Stromal cell of bone marrow (primary cell): ENCODE measurements around the gene MYLK3.

Experiments used
- DNase-seq: peaks from one replicate; pipeline ENCODE4 v3.0.0-alpha.2; 2012; ENCODE audit warnings: low read depth

The MYLK3 gene

DNA sequence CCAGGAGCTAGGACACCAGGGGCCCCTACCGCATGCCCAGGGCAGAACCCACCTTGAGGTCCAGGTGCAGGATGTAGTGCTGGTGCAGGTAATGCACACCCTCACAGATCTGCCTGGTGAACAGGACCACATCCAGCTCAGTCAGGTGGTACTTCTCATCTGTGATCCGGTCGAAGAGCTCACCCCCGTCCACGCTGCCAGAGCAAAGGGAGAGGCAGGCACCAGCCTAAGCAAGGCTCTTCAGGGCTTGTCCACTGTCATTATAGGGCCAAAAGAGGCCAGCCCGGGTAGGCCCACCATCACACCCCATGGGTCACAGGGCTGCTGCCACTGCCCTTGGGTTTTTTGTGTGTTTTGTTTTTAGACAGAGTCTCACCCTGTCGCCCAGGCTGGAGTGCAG lies 21.0 kb downstream of the MYLK3 start:
- DNase-seq: no peak

DNA sequence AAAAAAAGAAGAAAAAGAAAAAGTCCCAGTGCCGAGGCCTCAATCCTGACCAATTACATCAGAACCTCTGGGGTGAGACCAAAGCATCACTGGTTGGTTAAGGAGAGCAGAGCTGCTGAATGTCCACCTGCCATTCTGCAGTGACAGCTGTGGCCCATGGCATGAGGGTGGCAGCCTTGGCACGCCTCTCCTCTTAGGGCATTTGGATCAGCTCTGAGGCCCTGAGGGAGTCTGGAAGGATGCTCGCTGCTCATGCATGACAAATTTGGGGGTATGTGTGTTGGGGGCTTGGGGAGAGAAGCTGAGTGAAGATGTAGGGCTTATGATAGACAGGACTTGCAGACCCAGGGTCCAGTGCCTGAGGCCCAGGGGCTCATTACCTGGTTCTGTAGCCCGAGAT lies 26.3 kb downstream of the MYLK3 start:
- DNase-seq: no peak

DNA sequence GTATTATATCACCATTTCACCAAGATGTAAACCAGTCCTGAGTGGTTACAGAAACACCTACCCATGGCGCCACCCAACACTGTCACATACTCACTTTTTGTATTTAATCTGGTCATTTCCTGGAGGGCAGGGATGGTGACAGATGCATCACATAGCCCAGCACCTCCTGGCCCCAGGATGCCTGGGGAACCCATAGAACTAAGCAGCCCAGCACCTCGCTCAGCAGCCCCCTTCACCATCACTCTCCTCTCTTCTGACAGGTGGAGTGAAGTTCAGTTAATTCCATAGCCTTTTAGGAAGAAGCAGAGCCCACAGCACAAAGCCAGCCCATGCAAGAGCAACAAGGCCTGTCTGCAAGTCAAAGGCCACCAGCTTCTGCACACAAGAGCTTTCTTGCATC lies 27.5 kb downstream of the MYLK3 start:
- DNase-seq: no peak

DNA sequence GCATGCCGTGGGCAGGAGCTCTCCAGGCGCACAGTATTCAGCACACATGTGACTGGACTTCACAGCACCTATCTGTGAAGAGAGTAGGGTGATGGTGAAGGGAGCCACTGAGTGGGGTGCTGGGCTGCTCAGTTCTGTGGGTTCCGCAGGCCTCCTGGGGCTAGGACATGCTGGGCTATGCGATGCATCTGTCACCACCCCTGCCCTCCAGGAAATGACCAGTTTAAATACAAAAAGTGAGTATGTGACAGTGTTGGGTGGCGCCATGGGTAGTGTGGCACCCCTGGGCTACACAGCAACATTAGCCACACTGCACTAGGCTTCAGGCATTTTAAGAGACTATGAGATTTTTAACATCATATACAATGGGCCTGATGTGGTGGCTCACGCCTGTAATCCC lies 28.6 kb downstream of the MYLK3 start:
- no peak for DNase-seq

DNA sequence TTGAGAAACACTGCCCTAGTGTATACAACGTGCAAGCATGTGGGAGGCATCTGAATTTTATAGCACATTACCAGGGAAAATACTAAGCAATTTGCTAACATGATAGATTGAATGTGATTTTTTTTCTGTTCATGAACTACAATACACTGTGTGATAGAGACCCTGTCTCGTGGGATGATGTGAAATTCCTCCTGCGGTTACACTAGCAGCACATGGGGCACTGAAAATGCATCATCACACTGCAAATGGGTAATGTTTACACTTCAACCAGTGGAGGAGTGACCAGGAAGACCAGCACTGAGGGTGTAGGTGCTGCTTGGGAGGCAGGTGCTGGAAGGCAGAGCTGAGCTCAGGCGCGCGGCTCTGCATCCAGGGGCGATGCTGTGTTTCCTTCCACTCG lies 29.9 kb downstream of the MYLK3 start:
- no peak for DNase-seq

DNA sequence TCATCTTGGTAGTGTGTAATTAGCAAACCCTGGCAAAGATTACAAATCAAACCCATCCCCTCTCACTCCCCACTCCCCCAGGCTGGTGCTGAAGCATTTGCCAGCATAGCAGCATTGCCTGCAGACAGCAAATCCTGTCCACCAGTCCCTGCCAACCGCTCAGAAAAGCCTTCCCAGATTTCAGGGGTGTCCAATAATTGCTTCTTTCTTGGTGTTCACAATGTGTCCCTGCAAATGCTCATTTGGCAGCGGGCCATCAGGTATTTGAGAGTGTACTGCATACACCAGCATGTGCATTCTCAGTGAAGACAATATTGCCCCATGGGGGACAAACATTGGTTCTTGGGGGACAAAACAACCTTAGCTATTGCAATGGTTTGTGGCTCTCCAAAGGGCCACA lies 30.5 kb downstream of the MYLK3 start:
- no peak for DNase-seq

DNA sequence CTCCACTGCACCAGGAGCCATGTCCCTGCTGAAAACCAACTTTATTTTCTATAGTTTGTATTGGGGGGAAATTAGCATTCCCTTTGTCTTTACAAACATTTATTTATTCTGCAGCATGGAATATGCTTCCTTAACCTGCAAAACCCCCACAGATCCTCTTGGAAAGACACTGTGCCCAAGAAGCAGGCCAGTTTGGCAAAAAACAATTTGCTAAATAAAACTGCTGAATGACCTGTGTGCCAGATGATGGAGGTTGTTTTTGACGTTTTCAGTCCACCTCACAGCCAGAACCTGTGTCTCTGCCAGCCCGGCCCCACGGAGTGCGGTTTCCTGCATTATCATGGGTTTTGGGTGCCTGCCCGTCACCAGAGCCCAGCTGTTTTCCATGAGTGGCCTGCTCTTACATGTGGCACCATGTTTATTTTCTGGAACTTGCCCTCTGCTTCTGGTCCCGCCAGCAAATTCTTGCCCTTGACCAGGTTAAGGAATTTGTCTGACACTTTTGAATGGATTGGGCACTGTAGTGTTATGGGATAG lies 32.3 kb downstream of the MYLK3 start:
- DNase-seq: no peak

DNA sequence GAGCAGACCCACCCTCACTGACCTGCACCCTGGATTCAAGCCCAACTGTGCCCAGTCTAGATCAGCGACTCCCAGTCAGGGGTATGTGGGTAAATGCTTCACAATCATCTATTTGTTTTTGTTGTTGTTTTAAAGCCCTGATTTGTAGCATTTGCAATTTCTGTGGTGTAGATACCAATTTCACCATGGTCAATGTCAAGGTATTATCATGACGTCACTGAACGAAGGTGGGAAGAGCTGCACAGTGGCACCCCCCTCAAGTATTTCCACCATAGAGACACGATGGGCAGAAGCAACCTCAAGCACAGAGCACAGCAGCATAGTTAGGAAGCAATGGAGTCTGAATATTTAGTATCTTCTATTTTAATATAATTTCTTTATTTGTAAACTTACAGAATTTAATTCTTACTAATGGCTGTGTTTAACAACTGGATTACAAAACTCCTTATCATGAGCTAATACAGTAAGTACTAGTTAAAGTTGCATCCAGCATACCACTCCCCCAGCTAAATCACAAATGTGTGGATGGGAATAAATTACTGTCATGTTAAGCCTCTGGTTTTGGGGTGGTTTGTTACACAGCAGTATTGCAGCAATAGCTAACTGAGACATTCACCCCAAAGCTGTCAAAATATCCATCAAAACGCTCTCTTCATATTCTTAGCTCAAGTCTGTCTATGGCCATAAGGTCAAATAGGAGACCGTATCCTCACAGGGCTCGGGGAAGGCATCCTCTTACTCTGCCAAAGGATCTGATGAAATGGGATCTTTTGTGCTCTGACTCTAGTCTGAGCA lies 33.1 kb downstream of the MYLK3 start:
- no peak for DNase-seq

DNA sequence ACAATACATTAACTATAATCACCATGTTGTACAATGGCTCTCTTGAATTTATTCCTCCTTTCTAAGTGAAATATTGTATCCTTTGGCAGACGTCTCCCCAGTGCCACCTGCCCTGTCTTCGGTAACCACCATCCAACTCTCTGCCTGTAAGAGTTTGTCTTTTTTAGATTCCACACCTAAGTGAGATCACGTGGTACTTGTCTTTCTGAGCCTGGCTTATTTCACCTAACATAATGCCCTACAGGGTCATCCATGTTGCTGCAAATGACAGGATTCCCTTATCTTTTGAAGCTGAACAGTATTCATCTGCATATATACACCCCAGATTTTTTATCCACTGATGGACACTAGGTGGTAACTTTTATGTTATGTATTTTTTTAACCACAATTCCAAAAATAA lies 34.5 kb downstream of the MYLK3 start:
- DNase-seq: no peak

DNA sequence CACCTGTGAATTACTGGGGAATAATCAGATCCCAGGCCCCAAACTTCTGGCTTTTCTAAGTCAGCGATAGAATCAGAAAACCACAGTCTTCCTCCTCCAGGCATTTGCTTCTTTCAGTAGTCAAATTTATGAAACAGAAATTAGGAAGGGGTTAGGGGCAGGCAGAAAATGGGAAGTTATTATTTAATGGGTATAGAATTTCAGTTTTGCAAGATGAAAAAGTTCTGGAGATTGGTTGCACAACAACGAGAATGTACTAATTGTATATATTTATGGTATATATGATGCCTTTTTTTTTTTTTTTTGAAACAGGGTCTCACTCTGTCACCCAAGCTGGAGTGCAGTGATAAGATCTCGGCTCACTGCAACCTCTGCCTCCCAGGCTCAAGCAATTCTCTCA lies 35.2 kb downstream of the MYLK3 start:
- no peak for DNase-seq

DNA sequence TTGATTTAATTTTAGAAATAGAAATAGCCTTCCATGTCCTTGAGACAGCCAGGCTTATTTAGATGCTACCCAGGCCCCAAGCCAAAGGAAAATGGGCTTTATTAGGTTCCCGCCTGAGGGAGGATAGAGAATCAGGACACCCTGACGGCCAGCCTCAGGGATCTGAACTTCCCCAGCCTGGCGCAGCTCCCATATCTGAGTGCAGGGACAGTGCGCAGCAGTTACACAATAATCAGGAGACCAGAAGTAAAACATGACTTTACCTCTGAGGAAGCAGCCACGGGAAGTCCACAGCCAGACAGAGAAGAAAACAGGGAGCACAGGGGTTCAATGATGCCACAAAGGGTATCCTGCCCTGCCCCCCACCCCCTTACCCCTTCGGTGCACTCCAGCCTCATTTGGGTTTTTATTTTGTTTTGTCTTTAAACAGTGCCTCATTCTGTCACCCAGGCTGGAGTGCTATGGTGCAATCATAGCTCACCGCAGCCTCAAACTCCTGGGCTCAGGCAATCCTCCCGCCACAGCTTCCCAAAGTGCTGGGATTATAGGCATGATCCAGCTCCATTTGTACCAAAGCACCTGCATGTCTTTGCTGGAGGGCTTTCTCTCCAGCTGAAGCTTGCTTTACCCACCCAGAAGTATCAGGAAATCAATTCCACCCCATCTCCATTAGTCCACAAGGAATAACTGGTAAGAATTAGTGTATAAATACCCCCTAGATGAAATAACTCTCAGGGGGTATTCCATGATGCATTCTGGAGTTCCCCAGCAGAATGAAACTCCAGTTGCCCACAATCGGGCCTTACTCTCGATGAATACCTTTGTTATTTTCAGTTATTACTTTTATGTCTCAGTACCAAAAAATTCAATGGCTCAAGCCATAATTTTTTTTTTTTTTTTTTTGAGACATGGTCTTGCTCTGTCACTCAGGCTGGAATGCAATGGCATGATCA lies 36.8 kb downstream of the MYLK3 start:
- no peak for DNase-seq

DNA sequence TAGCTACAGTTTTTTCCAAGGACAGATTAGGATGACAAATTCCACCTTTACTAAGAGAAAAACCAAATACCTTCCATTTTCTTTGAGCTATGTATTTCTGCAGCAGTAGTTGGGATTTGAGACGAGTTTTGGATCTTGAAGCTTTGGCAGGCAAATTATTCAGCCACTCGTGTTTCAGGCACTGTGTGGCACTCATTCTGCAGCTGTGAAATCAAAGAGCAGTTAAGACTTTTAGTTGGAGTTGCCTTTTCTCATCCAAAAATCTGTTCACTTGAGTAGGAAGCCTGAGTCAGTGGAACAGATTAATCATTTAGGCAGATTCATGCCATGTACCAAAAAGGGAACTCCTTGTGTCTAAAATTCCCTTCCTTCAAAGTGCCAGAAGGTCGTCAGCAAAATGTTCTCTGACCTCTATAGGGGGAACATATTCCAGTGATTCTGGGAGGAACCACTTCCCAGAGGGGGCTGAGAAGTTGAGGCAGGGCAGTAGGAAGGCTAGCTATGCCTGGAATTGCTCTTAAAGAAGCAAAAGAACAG lies 38.6 kb downstream of the MYLK3 start:
- DNase-seq: no peak

DNA sequence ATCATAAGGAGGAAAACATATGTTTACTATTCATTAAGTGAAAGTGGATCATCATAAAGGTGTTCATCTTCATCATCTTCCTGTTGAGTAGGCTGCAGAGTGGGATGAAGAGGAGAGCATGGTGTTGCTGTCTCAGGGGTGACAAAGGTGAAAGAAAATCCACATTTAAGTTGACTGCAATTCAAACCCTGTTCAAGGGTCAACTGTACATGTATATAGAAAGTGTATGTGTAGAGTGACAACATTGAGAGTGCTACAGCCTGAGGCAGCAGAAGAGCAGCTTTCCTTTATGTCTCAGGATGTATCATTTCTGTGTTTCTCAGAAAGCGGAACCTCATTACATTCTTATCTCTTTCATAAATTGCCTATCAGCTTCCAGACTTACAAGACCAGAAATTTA lies 41.5 kb downstream of the MYLK3 start:
- DNase-seq: no peak

DNA sequence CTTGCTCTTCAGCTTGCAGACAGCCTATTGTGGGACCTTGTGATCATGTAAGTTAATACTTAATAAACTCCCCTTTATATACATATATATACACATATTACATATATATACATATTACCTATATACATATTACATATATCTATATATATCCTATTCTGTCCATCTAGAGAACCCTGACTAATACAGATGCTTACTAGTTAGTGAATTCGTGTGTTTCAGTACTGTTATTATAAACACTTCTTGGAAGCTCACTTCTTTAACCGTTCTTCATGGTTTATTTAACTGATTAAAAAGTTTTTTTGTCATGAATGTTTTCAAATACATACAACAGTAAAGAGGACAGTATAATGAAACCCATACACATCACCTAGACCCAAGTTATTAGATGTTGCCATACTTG lies 46.1 kb downstream of the MYLK3 start:
- DNase-seq: no peak

DNA sequence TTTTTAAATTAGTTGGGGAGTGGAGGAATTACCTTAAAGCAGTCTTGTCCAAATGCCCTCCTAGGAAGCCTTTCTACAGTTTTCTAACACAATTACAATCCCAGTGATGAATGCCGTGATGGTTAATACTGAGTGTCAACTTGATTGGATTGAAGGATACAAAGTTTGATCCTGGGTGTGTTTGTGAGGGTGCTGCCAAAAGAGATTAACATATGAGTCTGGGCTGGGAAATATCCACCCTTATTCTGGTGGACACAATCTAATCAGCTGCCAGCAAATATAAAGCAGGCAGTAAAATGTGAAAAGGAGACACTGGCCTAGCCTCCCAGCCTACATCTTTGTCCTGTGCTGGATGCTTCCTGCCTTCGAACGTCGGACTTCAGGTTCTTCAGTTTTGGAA lies 46.5 kb downstream of the MYLK3 start:
- no peak for DNase-seq

DNA sequence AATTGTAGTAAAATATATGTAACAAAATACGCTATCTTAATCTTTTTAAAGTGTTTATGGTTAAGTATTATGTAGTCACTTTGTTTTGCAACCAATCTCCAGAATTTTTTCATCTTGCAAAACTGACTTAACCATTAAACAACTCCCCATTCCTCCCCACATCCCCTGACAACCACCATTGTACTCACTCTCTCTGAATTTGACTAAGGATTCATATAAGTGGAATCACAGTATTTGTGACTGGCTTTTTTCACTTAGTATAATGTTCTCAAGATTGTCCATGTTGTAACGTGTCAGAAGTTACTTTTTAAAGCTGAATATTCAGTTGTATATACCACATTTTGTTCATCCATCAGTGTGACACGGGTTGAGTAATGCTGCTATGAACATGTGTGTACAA lies 48.1 kb downstream of the MYLK3 start:
- no peak for DNase-seq

DNA sequence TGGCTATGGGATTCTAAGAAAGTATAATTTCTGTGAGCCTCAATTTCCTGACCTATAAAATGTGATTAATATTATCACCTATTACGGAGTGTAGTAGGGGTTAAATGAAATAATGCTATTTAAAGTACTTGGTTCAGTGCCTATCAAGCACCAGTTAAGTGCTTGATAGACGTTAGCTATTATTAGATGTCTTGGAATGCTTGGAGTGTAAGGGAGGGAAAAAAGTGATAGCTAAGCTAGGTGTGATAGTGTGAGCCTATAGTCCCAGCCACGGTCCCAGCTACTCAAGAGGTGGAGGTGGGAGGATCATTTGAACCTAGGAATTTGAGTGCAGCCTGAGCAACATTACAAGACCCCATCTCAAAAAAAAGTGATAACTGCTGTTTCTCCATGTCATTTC lies 51.2 kb downstream of the MYLK3 start:
- DNase-seq: no peak

DNA sequence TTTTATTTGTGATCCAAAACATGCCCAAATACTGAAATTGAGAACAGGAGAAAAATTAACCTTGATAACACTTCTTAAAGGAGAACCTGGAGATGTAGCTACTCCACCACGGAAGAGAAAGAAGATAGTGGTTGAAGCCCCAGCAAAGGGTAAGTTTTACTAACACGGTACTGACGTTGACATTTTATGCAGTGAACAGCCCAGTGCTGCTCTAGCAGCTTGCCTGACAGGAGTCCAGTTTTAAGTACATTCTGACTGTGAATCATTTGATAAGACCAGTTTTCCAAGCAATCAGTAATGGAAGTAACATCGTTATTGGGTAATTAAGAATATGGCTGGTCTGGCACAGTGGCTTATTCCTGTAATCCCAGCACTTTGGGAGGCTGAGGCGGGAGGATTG lies 52.2 kb downstream of the MYLK3 start:
- DNase-seq: no peak

DNA sequence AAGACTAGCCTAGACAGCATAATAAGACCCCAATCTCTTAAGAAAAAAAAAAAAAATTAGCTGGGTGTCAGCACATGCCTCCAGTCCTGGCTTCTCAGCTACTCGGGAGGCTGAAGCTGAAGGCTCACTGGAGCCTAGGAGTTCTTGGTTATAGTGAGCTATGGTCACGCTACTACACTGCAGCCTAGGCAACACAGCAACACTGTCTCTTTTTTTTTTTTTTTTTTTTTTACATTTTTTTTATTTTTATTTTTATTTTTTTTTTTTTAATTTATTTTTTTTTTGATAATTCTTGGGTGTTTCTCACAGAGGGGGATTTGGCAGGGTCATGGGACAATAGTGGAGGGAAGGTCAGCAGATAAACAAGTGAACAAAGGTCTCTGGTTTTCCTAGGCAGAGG lies 54.5 kb downstream of the MYLK3 start:
- DNase-seq: no peak

DNA sequence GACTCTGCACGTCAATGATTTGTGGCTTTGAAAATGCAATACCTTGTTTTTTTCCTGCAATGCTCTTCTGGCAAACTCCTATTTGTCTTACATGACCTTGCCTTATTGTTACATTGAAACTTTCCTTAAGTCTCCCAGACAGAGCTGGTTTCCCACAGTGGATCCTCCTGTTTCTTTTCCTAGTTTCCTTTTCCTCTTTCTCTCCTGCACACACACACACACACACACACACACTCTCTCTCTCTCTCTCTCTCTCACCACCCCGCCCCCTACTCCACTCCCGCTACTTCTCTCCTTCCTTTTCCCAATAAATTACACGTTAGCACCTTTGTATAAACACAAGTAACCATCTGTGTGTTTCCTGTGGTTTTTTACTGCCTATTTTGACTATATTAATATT lies 56.4 kb downstream of the MYLK3 start:
- DNase-seq: no peak

DNA sequence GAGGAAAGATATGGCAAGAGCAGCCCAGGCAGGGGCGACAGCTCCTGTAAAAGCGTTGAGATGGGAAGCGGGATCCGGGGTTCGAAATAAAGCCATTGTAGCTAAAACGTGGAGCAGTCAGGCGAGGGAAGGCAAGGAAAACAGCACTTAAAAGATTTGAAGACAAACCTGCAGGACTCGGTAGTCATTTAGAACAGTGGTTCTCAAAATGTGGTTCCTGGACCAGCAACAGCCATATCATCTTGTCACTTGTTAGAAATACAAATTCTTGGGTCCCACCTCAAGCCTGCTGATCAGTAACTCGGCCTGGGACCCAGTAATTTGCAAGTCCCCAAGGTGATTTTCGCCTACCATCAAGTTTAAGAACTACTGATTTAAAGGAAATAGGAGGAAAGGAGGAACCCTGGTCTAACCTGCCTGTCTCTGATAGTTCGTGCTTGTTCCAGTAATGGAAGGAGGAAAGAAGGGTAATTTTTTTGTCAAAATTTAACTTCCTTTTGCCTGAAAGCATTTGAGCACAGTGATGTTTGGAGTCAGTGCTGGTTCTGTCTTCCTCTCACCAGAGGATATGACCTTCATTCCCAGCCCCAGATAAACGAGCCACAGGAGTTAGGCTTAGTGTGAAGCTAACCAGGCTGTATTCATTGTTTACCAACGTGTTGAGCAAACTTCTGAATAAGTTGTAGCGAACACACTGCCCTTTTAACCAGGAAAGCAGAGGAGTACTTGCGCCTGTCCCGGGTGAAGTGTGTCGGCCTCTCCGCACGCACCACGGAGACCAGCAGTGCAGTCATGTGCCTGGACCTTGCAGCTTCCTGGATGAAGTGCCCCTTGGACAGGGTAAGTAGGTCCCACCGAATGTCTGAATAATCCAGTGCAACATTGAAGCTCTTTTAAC lies 57.6 kb downstream of the MYLK3 start:
- no peak for DNase-seq
